Peyer's patch (tissue), 4 donors: Measurements from ENCODE around the gene PAX9.

Source experiments
- POLR2A ChIP-seq, 2 donors: fragments of 450-650 bp; IDR thresholded peaks; one replicate each; pipeline ENCODE4 v1.5.1; 2017; ENCODE audit warnings: antibody characterized with exemption in 2 of 2, mild to moderate bottlenecking in 2 of 2, moderate library complexity in 2 of 2
- TF ChIP-seq, protein P1 (sequence below), 6 experiments: fragments of 450-650 bp in 4 of 6; fragments of 200-600 bp in 2 of 6; sonication (generic) in 1 of 6; IDR thresholded peaks; one replicate each; pipeline ENCODE4 v1.5.1; 2017 to 2019; ENCODE audit warnings: antibody characterized with exemption in 6 of 6, mild to moderate bottlenecking in 3 of 6, moderate library complexity in 1 of 6

DNA sequence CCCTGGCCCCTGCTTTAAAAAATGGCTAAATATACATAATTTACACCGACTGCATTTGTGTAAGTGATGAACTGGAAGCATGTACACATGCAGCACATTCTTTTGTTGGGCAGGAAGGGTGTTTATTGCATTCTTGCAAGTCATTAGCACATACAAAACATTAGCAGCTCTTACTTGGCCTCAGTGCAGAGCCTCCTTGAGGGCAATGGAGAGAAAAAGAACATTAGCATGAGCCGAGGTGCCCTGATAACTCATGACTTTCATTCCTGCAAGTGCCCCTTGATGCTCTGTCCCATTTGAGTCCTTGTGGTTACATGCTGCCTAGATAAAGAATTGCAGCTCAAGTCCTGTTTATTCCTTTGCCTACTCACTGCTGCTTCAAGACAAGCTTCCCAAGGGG is 61.9 kb downstream of the PAX9 start:
- TF ChIP-seq POLR2A (IDR thresholded peaks at IDR 0.05): no peak
- TF ChIP-seq, protein P1, sequence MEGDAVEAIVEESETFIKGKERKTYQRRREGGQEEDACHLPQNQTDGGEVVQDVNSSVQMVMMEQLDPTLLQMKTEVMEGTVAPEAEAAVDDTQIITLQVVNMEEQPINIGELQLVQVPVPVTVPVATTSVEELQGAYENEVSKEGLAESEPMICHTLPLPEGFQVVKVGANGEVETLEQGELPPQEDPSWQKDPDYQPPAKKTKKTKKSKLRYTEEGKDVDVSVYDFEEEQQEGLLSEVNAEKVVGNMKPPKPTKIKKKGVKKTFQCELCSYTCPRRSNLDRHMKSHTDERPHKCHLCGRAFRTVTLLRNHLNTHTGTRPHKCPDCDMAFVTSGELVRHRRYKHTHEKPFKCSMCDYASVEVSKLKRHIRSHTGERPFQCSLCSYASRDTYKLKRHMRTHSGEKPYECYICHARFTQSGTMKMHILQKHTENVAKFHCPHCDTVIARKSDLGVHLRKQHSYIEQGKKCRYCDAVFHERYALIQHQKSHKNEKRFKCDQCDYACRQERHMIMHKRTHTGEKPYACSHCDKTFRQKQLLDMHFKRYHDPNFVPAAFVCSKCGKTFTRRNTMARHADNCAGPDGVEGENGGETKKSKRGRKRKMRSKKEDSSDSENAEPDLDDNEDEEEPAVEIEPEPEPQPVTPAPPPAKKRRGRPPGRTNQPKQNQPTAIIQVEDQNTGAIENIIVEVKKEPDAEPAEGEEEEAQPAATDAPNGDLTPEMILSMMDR (IDR thresholded peaks at IDR 0.05): no peak
